Right hindlimb (tissue), 1 donor: Measurements from ENCODE around the gene COPS2.

Experiments
- DNase-seq: peaks from one replicate; pipeline ENCODE4 v3.0.0-alpha.2; 2018

Gene COPS2

DNA sequence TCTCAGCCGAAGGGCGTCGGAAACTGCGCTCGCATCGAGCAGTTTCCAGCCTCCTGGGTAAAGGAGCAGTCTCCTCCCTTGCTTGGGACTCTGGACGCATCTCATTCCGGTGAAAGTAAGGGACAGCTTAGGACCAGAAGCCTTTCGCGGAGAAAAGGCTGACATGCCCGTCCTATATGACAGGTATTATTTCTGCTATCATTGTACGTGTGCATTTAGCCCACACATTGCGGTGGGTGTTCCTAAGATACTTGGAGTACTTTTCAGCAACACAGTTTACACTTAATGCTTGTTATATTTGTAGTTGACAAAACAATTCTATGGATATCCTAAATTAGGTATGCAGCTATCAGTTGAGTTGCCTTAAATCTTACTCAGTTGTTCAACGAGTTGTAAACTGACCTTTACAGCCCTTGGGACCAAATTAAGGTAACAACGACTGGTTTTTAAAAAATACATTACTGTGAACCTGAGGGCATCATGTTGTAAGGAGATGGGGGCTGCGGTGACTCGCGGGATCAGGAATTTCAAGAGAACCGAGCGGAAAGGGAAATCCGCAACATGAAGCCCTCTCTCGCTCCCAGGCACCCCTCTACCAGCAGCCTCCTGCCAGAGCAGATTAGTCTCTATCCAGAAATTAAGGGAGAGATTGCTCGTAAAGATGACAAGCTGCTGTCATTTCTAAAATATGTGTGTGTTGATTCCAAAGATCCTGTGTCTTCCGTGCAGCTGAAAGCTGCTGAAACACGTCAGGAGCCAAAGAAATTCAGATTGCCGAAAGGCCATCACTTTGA, 632 bp upstream of the COPS2 start:
- peak; percentile 20 for DNase-seq

DNA sequence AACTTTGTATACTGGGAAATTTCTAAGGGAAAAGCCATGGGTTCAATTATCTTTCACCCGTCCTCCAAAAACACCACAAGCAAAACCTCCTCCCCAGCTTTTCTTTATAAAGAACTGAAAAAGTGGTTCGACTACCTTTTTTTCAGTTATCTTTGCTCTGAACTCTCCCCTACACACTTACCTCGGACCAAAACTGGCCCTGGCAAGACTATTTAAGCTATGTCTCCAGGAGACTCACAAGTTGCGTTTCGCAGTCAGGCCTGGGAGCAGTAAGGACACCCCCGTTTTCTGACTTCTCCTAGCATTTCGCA, 645 bp downstream of the COPS2 start:
- no peak for DNase-seq

DNA sequence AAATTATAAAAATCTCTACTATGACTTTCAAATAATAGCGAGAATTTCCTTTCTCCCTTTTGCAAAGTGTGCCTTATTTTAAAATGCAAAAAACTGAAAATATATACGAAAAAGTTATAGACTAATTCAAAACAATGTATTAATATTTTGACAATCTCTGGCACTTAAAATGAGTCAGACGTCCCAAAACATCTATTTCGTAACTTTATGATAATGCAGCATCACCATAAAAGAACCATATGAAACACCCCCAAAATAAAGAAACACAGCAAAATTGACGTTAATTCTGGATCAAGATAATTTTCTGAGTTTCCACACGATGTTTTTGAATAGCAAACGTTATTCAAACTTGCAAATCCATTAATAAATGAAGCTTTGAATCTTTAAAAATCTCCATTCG, 1.0 kb downstream of the COPS2 start:
- no peak for DNase-seq

DNA sequence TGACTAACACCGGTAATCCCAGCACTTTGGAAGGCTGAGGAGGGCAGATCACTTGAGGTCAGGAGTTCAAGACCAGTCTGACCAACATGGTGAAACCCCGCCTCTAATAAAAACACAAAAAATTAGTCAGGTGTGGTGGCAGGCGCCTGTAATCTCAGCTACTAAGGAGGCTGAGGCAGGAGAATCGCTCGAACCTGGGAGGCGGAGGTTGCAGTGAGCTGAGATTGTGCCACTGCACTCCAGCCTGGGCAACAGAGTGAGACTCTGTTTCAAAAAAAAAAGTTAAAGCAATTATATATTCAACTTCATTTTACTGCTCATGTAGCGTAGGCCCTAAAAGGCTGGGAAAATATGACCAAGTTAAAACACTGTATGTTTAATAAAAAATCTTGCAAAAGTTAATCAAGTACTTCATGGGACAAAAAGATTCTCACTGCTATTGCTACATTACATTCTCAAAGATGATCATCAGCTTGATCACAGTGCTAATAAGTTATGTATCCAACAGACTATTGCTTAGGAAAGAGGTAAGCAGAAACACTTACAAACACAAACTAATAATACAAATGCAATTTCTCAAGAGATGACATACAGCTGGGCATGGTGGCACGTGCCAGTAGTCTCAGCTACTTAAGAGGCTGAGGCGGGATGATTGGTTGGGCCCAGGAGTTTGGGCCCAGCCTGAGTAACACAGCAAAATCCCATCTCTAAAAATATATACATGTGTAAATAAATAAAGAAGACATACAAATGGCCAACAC, 2.7 kb downstream of the COPS2 start:
- no peak for DNase-seq

DNA sequence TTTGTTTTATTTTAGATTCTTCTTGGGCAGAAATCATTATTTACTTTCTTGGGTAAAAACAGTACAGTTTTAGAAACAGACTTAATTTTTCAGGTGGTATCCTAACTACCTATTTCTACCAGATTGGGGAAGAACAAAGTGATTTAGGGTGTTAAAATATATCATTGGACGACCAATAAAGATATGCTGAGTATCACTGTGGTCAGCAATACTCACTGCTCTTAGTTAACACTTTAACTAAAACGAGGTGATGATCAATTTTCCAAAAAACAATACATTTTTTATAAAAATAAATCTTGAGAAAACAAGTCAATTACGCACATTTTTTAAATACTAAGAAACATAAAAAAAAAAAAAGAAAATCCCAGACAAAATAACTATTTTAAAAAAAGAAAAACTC, 3.6 kb downstream of the COPS2 start:
- no peak for DNase-seq

DNA sequence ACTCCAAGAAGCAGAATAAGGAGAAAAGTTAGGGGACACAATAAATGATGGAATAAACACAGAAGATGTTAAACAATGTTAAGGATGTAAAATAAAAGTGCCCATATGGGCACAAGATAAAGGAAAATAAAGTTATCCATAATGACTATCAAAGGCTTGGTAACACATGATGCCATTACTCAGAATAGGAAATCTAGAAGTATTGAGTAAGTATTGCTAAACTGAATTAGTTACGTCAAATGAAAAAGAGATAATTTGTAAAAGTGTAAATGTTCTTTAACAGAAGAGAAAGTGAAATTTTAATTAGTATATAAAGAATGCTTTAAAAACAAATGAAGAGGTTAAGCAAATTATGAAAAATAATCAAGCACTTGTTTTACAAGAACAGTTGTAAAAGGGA, 6.7 kb downstream of the COPS2 start:
- no peak for DNase-seq

DNA sequence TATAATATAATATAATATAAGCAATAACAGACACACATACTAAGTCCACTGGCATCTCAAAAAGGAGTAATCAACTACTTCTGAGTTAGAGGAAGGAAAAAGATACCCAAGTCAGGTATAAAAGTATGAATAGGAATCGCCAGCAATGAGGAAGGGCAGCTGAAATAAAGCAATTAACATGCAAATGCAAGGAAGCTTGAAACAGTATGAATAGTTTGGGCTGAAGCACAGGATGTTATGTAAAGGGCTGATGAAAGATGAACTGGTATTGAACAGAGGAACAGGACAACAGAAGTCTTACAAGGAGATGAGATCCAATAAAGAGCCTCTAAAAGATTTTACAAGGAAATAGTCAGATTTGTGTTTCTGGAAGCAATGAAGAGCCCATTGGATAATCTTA, 7.1 kb downstream of the COPS2 start:
- DNase-seq: no peak

DNA sequence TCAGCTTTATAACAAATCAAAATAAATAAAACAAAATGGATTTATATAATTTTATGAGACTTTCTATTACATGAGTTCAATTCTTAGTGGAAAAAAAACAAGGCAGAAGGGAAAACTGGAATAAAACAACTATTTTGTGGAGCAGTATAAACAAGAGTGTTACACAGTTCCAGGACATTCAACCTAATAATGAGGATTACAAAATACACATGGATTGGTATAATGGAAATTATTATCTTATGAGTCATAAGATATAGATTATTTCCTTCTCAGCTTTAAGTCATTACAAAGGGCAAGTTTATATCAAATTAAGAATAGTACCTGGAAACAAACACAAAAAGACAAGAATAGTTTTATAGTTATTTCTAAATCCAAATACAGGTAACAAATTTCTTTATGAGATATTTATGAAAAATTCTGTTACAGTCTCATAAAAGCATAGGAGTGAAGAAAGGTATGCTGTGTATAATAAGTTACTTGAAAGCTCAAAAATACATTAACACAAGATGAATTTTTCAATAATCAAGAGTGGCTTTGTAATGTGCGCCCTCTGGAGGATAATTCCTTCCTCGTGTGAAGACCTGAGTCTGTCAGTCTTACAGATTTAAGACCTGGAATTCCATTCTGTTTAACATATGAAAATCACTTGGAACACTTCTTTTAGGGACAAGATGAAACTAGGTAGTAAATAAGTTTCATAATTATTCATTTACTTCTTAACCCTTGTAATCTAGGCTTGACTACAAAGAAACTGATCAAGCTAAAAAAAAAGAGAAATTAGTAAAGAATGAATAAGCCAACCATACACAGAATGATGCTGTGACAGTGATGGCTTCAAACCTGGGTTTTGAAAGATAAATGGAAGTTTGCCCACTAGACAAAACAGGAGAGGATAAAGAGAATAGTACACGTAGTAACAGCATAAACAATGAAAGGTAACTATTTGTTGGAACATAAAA, 9.5 kb downstream of the COPS2 start:
- peak; percentile 25 for DNase-seq

DNA sequence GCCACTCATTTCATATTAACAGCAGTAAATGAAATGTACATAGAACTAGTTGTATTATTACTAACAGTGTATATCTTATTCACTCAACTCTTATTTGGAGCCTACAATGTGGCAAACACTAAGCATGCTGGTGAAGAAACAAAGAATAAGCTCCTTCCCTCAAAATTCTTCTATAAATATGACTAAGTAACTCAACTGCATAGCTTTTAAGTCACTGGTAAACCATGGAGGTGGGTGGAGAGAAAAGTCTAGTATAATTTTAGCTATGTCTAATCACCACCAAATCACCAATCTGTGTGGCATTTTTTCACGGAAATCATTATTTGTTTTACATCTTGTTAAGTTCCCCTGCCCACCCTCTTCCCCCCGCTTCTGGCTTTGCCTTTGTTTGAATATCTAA, 17.5 kb downstream of the COPS2 start:
- no peak for DNase-seq

DNA sequence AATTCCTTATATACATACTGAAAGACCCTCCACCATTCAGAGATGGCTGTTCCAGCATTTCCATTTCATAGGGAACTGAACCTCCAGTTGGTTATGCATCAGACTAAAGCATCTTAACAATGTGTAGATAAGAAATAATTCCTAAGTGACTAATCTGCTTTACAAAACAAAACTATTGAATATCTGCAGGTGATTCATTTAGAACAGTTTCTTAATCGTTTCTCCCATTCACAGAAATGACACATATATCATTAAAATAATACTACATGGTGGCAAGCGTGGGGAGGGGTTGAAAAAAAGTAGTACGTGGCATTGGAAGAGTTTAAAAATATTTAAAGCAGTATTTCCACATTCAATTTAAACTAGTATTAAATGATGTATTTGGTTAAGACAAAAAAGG, 19.5 kb downstream of the COPS2 start:
- no peak for DNase-seq

DNA sequence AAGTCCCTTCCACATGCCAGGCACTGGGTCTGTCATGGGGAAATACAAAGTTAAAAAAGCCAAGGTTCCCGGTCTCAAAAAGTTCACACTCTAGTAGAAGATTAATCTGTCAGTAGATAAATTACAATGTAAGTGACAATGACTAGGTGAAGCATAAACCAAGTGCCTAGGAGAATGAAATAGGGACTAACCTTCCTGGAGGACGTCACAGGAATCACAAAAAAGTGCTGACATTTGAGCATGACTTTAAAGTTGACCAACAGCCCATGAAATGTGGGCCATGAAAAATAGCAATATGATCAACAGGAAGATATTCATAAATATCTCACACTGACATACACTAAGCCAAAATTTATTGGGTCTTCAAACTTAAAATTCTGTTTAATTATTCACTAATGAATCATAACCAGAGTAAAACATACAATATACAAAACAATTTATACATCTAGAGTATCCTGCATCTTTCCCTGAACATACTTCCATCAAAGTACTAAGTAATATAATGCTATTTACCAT, 20.0 kb downstream of the COPS2 start:
- no peak for DNase-seq

DNA sequence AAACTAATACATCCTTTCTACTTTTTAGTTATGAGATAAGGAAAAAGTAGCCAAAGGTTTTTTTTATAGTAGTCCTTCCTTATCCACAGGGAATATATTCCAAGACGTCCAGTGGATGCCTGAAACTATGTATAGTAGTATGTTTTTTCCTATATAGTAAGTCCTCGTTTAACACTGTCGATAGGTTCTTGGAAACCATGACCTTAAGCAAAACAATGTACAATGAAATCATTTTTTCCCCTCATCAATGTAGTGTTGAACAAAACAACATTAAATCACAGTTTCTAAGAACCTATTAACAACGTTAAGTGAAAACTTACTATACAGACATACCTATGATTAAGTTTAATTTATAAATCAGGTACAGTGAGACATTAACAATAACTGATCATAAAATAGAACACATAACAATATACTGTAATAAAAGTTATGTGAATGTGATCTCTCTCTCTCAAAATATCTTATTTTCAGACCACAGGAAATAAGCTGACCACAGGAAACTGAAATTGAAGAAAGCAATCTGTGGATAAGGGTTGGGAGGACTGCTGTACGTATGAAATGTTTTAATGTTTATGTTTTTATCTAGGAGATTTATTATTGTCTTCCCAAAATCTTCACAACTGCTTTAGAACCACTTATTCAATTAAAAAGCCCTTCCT, 20.6 kb downstream of the COPS2 start:
- no peak for DNase-seq

DNA sequence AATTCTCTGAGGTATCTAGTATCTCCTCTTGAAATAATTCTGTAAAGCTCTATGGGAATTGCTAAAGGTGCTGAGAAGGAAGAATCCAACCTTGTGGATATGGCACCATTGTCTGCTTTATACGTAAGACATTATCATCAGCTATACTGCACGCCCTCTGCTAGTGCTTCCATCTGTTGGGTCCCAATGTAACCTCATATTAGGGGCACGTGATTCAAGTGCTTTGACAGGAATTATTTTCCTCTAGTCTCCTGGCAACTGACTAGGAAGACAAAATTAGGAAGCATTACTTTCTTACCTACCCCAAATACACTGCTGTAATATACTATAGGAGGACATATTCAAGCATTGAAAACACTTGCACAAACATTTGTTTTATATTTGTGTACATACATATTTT, 24.0 kb downstream of the COPS2 start:
- no peak for DNase-seq

DNA sequence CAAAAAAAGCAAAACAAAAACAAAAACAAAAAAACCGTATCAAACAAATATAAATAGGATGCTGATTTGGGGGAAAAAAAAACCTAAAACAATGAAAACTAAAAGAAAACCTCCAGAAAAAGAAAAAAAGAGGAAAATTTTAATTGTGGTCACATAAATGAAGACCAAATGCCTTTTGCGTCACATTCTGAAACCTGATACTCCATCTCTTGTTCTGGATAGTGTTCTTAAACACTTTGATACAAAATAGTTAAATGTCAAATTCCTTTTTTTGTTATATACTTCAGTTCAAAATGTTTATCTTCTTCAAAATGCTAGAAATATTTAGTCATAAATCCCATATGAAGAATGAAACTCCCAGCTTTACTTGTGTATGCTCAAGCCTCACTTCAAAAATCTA, 31.0 kb downstream of the COPS2 start:
- no peak for DNase-seq

DNA sequence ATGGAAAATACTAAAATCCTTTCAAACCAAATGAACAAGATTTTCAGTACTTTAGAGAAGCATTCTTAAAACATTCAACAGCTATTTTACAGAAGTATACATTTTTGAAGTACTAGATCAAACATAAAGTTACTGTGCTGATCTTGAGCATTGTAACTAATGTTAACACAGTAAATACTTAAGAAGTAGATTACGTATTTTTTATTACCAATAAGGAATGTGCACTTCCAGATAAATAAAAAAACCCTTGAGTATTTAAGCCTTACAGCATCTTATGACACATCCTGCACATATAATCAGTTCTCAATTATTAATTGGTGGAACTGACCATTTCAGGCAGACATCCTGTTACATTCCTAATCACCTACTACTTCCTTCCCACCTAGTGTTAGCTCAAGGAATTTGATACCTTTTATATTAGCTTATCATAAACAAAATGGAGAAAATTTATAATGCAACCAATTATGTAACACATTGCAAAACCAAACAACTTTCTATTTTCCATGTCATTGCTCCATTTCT, 32.8 kb downstream of the COPS2 start:
- no peak for DNase-seq

DNA sequence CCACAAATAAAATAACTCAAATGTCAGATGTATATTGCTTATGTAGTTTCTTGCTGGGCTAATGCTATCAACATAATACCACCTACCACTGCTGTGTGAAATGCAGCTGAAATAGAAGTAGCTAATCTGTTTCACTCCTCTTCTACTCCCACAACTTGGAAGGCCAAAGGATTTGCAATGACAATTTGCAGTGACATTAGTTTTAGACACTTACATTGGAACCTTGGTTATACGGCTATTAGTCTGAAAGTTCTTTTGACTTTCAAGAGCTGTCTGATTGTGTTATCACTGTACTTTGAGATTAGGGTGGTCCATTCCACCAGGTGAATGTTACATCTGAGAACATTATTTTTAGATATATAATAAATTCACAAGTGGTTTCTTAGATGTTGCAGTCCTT, 33.5 kb downstream of the COPS2 start:
- DNase-seq: no peak

DNA sequence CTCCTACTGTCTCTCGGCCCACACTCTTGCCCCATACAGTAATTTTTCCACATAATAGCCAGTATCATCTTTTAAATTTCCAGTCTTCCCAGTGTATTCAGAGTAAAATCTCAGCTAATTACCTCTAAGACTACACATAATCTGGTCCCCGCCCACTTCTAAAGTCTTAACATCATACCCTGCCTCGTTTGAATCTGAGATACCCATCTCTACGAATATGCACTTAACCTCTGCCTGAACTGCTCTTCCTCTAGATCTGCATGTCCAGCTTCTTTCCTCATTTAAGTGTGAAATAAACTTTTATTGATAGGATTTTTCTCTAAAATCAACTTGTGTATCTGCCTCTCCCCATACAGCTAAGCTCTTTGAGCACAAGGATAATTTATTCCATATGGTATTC, 34.6 kb downstream of the COPS2 start:
- no peak for DNase-seq

DNA sequence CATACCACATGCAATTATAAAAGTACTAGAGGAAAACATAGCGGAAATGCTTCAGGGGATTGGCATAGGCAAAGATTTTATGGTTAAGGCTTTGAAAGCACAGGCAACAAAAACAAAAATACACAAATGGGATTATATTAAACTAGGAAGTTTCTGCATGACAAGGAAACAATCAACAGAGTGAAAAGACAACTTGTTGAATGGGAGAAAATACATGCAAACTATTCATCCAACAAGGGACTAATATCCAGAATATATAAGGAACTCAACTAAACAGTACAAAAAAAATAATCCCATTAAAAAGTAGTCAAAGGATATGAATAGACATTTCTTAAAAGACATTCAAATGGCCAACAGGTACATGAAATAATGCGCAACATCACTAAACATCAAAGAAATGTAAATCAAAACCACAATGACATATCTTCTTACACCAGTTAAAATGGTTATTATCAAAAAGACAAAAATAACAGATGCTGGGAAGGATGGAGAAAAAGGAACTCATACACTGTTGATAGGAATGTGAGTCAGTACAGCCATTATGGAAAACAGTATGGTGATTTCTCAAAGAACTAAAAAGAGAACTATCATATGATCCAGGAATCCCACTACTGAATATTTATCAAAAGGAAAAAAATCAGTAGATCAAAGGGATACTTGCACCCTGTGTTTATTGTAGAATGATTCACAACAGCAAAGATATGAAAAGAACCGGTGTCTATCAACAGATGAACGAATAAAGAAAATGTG, 39.1 kb downstream of the COPS2 start:
- no peak for DNase-seq

DNA sequence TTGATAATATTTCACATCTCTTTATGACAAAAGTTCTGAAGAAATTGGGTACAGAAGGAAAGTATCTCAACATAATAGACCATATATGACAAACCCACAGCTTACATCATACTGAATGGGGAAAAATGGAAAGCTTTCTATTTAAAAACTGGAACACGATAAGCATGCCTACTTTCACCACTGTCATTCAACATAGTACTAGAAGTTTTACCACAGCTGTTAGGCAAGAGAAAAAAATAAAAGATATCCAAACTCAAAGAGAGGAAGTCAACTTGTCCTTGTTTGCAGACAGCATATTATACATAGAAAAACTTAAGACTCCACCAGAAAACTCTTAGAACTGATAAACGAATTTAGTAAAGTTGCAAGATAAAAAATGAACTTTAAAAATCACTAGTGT, 40.3 kb downstream of the COPS2 start:
- DNase-seq: no peak

DNA sequence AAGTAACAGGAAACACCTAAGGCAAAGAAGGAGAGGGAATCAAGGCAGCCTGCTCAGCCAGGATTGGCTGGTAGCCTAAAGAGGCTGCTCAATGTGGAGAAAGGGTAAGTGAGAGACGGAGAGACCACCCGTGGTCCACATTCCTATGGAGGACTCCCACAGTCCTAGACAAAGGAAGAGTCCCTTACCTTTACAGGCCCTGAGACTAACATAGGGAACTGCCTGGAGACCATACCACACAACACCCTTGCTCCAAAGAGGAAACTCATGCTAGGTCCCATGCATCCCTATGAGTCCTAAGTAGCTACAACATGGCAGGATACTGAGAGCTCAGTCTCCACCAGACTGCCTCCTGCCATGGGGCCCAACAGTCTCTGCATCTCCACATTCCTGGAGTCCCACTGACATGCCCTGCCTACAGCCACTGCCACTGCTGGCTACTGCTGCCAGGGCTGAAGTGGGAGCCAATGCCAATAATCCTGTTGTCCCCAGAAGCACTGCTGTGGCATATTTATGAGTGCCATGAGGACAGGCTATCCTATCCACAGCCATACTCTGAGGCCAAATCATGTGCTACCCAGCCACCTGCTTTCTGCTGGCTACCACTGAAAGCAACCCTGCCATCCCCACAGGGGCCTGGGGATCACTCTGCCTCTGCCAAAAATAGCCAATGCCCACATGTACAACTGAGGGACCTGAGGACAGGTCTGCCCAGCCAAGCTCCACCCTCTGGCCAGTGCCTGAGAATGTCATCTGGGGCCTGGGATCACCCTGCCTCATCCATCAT, 45.0 kb downstream of the COPS2 start:
- DNase-seq: no peak

DNA sequence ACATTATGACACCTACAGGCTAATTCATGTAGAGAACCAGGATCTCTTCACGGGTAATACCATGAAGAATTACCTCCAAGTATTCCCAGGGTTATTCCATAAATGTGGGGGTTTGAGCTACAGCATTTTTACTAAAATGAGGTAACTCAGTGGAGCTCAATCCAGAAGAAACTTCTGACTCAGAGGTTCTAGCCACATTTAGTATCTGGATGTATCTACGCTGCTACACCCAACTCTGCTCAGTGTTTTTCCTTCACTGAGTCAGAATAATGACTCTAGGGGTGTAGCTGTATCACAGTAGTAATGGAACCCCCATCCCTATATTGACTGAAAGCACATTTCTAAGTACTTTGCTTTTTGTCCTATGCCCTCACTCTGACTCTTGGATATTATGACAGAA, 52.4 kb downstream of the COPS2 start:
- DNase-seq: no peak
